ENCODE results near the gene UTP11. TPM values are rescaled to one million over a fixed set of nuclear protein-coding genes. Genes with fewer than 3 reads are reported as not detected.
A peak's percentile ranks its signal among the peaks of the same experiment; 100 is the strongest.

The UTP11 gene
- polyA plus RNA-seq, 1 experiment: 18.3 TPM

- Histone ChIP-seq H3K27me3 (ENCODE audit: control insufficient read depth, insufficient read depth, low read length) (no peaks in the 10 kb centered on the region), H3K4me3 (ENCODE audit: low read depth, low read length) (no peak overlapping the region), H3K36me3 (ENCODE audit: control insufficient read depth, insufficient read depth, low read length) (peaks cover 28% of the 10 kb centered on the region)
- TF ChIP-seq CTCF (IDR thresholded peaks at IDR 0.05; ENCODE audit: insufficient read depth, low read depth, low read length): no peak
- no peak for DNase-seq (ENCODE audit: low read depth)
- CTCF ChIA-PET: interaction anchor here (0.7 to 1.4 kb wide), 2 partner anchors 13 to 33 kb away, joined by 3 to 6 read pairs; partner anchors contain the start of gene SF3A3
- POLR2A ChIA-PET: no interaction called here
These were observed 9.4 kb downstream of the UTP11 start for GRCh38 chr1:38021969-38022368.

- H3K36me3 ChIP-seq (ENCODE audit: control insufficient read depth, insufficient read depth, low read length): peaks cover 26% of the 10 kb centered on the region
- CTCF ChIA-PET: interaction anchor here (1.4 kb wide), 1 partner anchor 34 kb away, joined by 6 read pairs; the partner anchor contains the start of gene SF3A3
- no peak for DNase-seq (ENCODE audit: low read depth)
- no peak for TF ChIP-seq CTCF (IDR thresholded peaks at IDR 0.05; ENCODE audit: insufficient read depth, low read depth, low read length)
- H3K27me3 ChIP-seq (ENCODE audit: control insufficient read depth, insufficient read depth, low read length): no peaks in the 10 kb centered on the region
- POLR2A ChIA-PET: no interaction called here
- H3K4me3 ChIP-seq (ENCODE audit: low read depth, low read length): no peak overlapping the region
These were observed 10.3 kb downstream of the UTP11 start for GRCh38 chr1:38022810-38023209.

- peaks cover 18% of the 10 kb centered on the region for H3K36me3 ChIP-seq (ENCODE audit: control insufficient read depth, insufficient read depth, low read length)
- no peak for TF ChIP-seq CTCF (IDR thresholded peaks at IDR 0.05; ENCODE audit: insufficient read depth, low read depth, low read length)
- ChIA-PET CTCF (interaction anchor here (1.1 kb wide), 2 partner anchors 11 to 832 kb away, joined by 3 read pairs; no protein-coding TSS in a partner anchor), POLR2A (no interaction called here)
- H3K4me3 ChIP-seq (ENCODE audit: low read depth, low read length): no peak overlapping the region
- no peak for DNase-seq (ENCODE audit: low read depth)
- H3K27me3 ChIP-seq (ENCODE audit: control insufficient read depth, insufficient read depth, low read length): no peaks in the 10 kb centered on the region
These were observed 12.7 kb downstream of the UTP11 start for GRCh38 chr1:38025233-38025632.

- no peak for TF ChIP-seq CTCF (IDR thresholded peaks at IDR 0.05; ENCODE audit: insufficient read depth, low read depth, low read length)
- Histone ChIP-seq H3K36me3 (ENCODE audit: control insufficient read depth, insufficient read depth, low read length) (peaks cover 18% of the 10 kb centered on the region), H3K27me3 (ENCODE audit: control insufficient read depth, insufficient read depth, low read length) (no peaks in the 10 kb centered on the region), H3K4me3 (ENCODE audit: low read depth, low read length) (no peak overlapping the region)
- no peak for DNase-seq (ENCODE audit: low read depth)
- ChIA-PET POLR2A (no interaction called here), CTCF (interaction anchor here (0.7 to 1.9 kb wide), 4 partner anchors 10 to 831 kb away, joined by 3 to 5 read pairs (median 3); no protein-coding TSS in a partner anchor)
These were observed 13.1 kb downstream of the UTP11 start for GRCh38 chr1:38025664-38026063.

GRCh38 chr1:38026592-38027200, 14.2 kb downstream of the UTP11 start:
- TF ChIP-seq CTCF (IDR thresholded peaks at IDR 0.05; ENCODE audit: insufficient read depth, low read depth, low read length): peak; percentile 73
- Histone ChIP-seq H3K4me3 (ENCODE audit: low read depth, low read length) (no peak overlapping the region), H3K36me3 (ENCODE audit: control insufficient read depth, insufficient read depth, low read length) (peaks cover 16% of the 10 kb centered on the region), H3K27me3 (ENCODE audit: control insufficient read depth, insufficient read depth, low read length) (no peaks in the 10 kb centered on the region)
- DNase-seq (ENCODE audit: low read depth): no peak
- CTCF ChIA-PET: interaction anchor here (0.6 to 3.5 kb wide), 11 partner anchors 8 to 811 kb away, joined by 3 to 16 read pairs (median 3); no protein-coding TSS in a partner anchor
- POLR2A ChIA-PET: no interaction called here
